Activated CD8-positive, alpha-beta memory T cell treated with anti-CD3 and anti-CD28 coated beads for 36 hours (primary cell): ENCODE data around the gene TRPC1. TPM values are rescaled to one million over a fixed set of nuclear protein-coding genes. Genes with fewer than 3 reads are reported as not detected.
"Not testable (repeated sequence)": the region's sequence is repeated elsewhere in the genome, so short reads cannot be mapped to it uniquely, and the experiment has no call there.

Experiments used
- CTCF ChIA-PET: fragments of 350-600 bp; sonication (Branson Sonifier 250); formaldehyde crosslinking; loops from one replicate; lab custom pipeline; 2021; ENCODE audit warnings: antibody characterized with exemption; lab: Charles Lee
- POLR2A ChIA-PET: fragments of 350-600 bp; sonication (Branson Sonifier 250); formaldehyde crosslinking; loops from one replicate; lab custom pipeline; 2021; ENCODE audit warnings: antibody characterized with exemption; lab: Charles Lee
- total RNA-seq, 2 experiments: library from RNA; stranded (reverse); gene quantifications; one replicate each; pipeline ENCODE4 v1.2.3, GENCODE V29; 2021

The TRPC1 gene
- total RNA-seq, 2 experiments from 2014 or later: 1.4 to 2.1 TPM

GRCh38 chr3:142746646-142747045 is 22.8 kb downstream of the TRPC1 start:
- CTCF ChIA-PET: no interaction called here

GRCh38 chr3:142750531-142750930 is 26.7 kb downstream of the TRPC1 start:
- CTCF ChIA-PET, POLR2A ChIA-PET: not testable (repeated sequence)

More at GRCh38 chr3:142746646-142747045, 22.8 kb downstream of the TRPC1 start:
- POLR2A ChIA-PET: no interaction called here

GRCh38 chr3:142752605-142753004 is 28.8 kb downstream of the TRPC1 start:
- CTCF ChIA-PET, POLR2A ChIA-PET: not testable (repeated sequence)

- ChIA-PET CTCF (no interaction called here), POLR2A (no interaction called here)
These were observed 30.7 kb downstream of the TRPC1 start for GRCh38 chr3:142754494-142754893.

GRCh38 chr3:142768338-142768737 is 44.5 kb downstream of the TRPC1 start:
- ChIA-PET POLR2A (no interaction called here), CTCF (no interaction called here)

- CTCF ChIA-PET: no interaction called here
These were observed 54.1 kb downstream of the TRPC1 start for GRCh38 chr3:142777927-142778326.

GRCh38 chr3:142778541-142778940 is 54.7 kb downstream of the TRPC1 start:
- CTCF ChIA-PET: no interaction called here
- POLR2A ChIA-PET: no interaction called here

More at GRCh38 chr3:142777927-142778326, 54.1 kb downstream of the TRPC1 start:
- POLR2A ChIA-PET: no interaction called here

GRCh38 chr3:142779591-142779990 is 55.8 kb downstream of the TRPC1 start:
- CTCF ChIA-PET: no interaction called here
- POLR2A ChIA-PET: no interaction called here

GRCh38 chr3:142782616-142783015 is 58.8 kb downstream of the TRPC1 start:
- POLR2A ChIA-PET: no interaction called here

GRCh38 chr3:142784228-142784627 is 60.4 kb downstream of the TRPC1 start:
- CTCF ChIA-PET: no interaction called here

More at GRCh38 chr3:142782616-142783015, 58.8 kb downstream of the TRPC1 start:
- CTCF ChIA-PET: no interaction called here

GRCh38 chr3:142785996-142786395 is 62.2 kb downstream of the TRPC1 start:
- ChIA-PET POLR2A (no interaction called here), CTCF (interaction anchor here (0.6 kb wide), 1 partner anchor 994 kb away, joined by 3 read pairs; no protein-coding TSS in a partner anchor)

More at GRCh38 chr3:142784228-142784627, 60.4 kb downstream of the TRPC1 start:
- POLR2A ChIA-PET: no interaction called here

GRCh38 chr3:142787719-142788118 is 63.9 kb downstream of the TRPC1 start:
- ChIA-PET POLR2A (no interaction called here), CTCF (interaction anchor here (1.0 kb wide), 1 partner anchor 11 kb away, joined by 3 read pairs; no protein-coding TSS in a partner anchor)

GRCh38 chr3:142794508-142794907 is 70.7 kb downstream of the TRPC1 start:
- CTCF ChIA-PET: interaction anchor here (0.5 kb wide), 1 partner anchor 181 kb away, joined by 3 read pairs; no protein-coding TSS in a partner anchor
- POLR2A ChIA-PET: no interaction called here

GRCh38 chr3:142795332-142795731 is 71.5 kb downstream of the TRPC1 start:
- CTCF ChIA-PET: no interaction called here

GRCh38 chr3:142796823-142797222 is 73.0 kb downstream of the TRPC1 start:
- ChIA-PET POLR2A (no interaction called here), CTCF (no interaction called here)

More at GRCh38 chr3:142795332-142795731, 71.5 kb downstream of the TRPC1 start:
- POLR2A ChIA-PET: no interaction called here

GRCh38 chr3:142801746-142802145 is 77.9 kb downstream of the TRPC1 start:
- CTCF ChIA-PET: no interaction called here

GRCh38 chr3:142802891-142803290 is 79.1 kb downstream of the TRPC1 start:
- ChIA-PET CTCF (no interaction called here), POLR2A (no interaction called here)

More at GRCh38 chr3:142801746-142802145, 77.9 kb downstream of the TRPC1 start:
- POLR2A ChIA-PET: no interaction called here

- ChIA-PET POLR2A (no interaction called here), CTCF (no interaction called here)
These were observed 84.5 kb downstream of the TRPC1 start for GRCh38 chr3:142808103-142808917.

- ChIA-PET POLR2A (no interaction called here), CTCF (no interaction called here)
These were observed 85.4 kb downstream of the TRPC1 start for GRCh38 chr3:142809259-142809658.

GRCh38 chr3:142815803-142816202 is 92.0 kb downstream of the TRPC1 start:
- POLR2A ChIA-PET: no interaction called here
- CTCF ChIA-PET: no interaction called here

- CTCF ChIA-PET: no interaction called here
- POLR2A ChIA-PET: no interaction called here
These were observed 93.5 kb downstream of the TRPC1 start for GRCh38 chr3:142817356-142817755.
